Right renal cortex interstitium (tissue), 3 donors: ENCODE results near the gene CCL11. TPM values are rescaled to one million over a fixed set of nuclear protein-coding genes. Genes with fewer than 3 reads are reported as not detected.
A peak's percentile ranks its signal among the peaks of the same experiment; 100 is the strongest.
"Not testable (repeated sequence)": the region's sequence is repeated elsewhere in the genome, so short reads cannot be mapped to it uniquely, and the experiment has no call there.

Source experiments
- DNase-seq, 3 donors: peaks; one replicate each; pipeline ENCODE4 v3.0.0-alpha.2; 2013; ENCODE audit warnings: low read depth in 3 of 3, low spot score in 2 of 3
- polyA plus RNA-seq, 3 donors: library from polyadenylated mRNA; unstranded; fragments of 120-200 nt; gene quantifications; one replicate each; pipeline ENCODE4 v1.2.1, GENCODE V29; 2013; ENCODE audit not compliant: insufficient read length in 3 of 3

The CCL11 gene
- polyA plus RNA-seq, 3 donors = 0.74 to 1.4 (median 1.1) TPM

GRCh38 chr17:34305606-34306005 is 20.1 kb downstream of the CCL11 start:
- DNase-seq = no peak

GRCh38 chr17:34306466-34306865 is 20.9 kb downstream of the CCL11 start:
- DNase-seq = no peak

- no peak for DNase-seq
Observed at GRCh38 chr17:34307110-34307509, 21.6 kb downstream of the CCL11 start.

- DNase-seq = no peak
Observed at GRCh38 chr17:34308371-34308770, 22.8 kb downstream of the CCL11 start.

GRCh38 chr17:34311291-34311690 is 25.7 kb downstream of the CCL11 start:
- DNase-seq = no peak

GRCh38 chr17:34312080-34312479 is 26.5 kb downstream of the CCL11 start:
- DNase-seq = peak; percentile 37 to 58 (median 45)

GRCh38 chr17:34313164-34313563 is 27.6 kb downstream of the CCL11 start:
- no peak for DNase-seq

- no peak for DNase-seq
Observed at GRCh38 chr17:34314279-34314678, 28.7 kb downstream of the CCL11 start.

GRCh38 chr17:34318474-34318873 is 32.9 kb downstream of the CCL11 start:
- DNase-seq = no peak

GRCh38 chr17:34319039-34319483 is 33.5 kb downstream of the CCL11 start, which contains the start of gene CCL8:
Gene CCL8, plus strand, starts transcription at chr17:34319435. Its CDS starts 67 bp downstream, at chr17:34319502.
- DNase-seq = no peak

- no peak for DNase-seq
Observed at GRCh38 chr17:34321964-34322363, 36.4 kb downstream of the CCL11 start.

- DNase-seq = not testable (repeated sequence)
Observed at GRCh38 chr17:34327580-34327979, 42.0 kb downstream of the CCL11 start.

GRCh38 chr17:34337701-34338100 is 52.2 kb downstream of the CCL11 start:
- DNase-seq = no peak

Other genes with a start within 250 kb of the CCL11 start
- 10 to 100 TPM; 19.9 to 22.5 (median 21.0) TPM for gene CCL2, start 30.5 kb upstream of the CCL11 start, polyA plus RNA-seq
- not detected for gene CCL7, start 15.5 kb upstream of the CCL11 start, polyA plus RNA-seq
- under 1 TPM; 0.17 to 0.24 (median 0.22) TPM for gene CCL8, start 33.7 kb downstream of the CCL11 start, polyA plus RNA-seq
- not detected for gene CCL13, start 70.7 kb downstream of the CCL11 start, polyA plus RNA-seq
- not detected for gene CCL1, start 77.5 kb downstream of the CCL11 start, polyA plus RNA-seq